SK-N-MC (cell line): ENCODE measurements around the gene KIF7.

ENCODE experiments used
- EZH2 ChIP-seq: fragments of 200-600 bp; sonication (generic); IDR thresholded peaks from one replicate; pipeline ENCODE4 v1.6.1; 2017; ENCODE audit warnings: antibody characterized with exemption
- POLR2AphosphoS5 ChIP-seq: IDR thresholded peaks from 2 replicates; pipeline ENCODE4 v1.6.1; 2012; ENCODE audit warnings: mild to moderate bottlenecking, low read depth, low read length, borderline replicate concordance

- TF ChIP-seq EZH2, result no peak
- no peak; the same call in 1 of the 2 replicates for TF ChIP-seq POLR2AphosphoS5
Measured at GRCh38 chr15:89645680-89646079, 9.6 kb downstream of the KIF7 start.
